WERI-Rb-1 (cell line): ENCODE data around the gene RSF1.
"Not testable (repeated sequence)": the region's sequence is repeated elsewhere in the genome, so short reads cannot be mapped to it uniquely, and the experiment has no call there.

Experiments used
- DNase-seq: peaks from one replicate; pipeline ENCODE4 v3.0.0-alpha.2; 2020
- H3K27ac ChIP-seq: fragments of 250-450 bp; sonication (Bioruptor Pico); 2 replicates; pipeline ENCODE4 v1.5.1; 2020; ENCODE audit warnings: mild to moderate bottlenecking, moderate library complexity
- H3K27me3 ChIP-seq: fragments of 250-450 bp; sonication (Bioruptor Pico); 2 replicates; pipeline ENCODE4 v1.5.1; 2021; ENCODE audit warnings: mild to moderate bottlenecking, low read depth, moderate library complexity; ENCODE audit not compliant: insufficient read depth, severe bottlenecking
- H3K36me3 ChIP-seq: fragments of 250-450 bp; sonication (Bioruptor Pico); 2 replicates; pipeline ENCODE4 v1.5.1; 2020; ENCODE audit warnings: mild to moderate bottlenecking, moderate library complexity
- H3K4me3 ChIP-seq: 2 replicates; pipeline ENCODE4 v1.5.1; 2011; ENCODE audit warnings: low read depth, mild to moderate bottlenecking, control low read depth, low read length
- H3K9me3 ChIP-seq: fragments of 250-450 bp; sonication (Bioruptor Pico); 2 replicates; pipeline ENCODE4 v1.5.1; 2021; ENCODE audit warnings: mild to moderate bottlenecking, moderate library complexity; ENCODE audit not compliant: severe bottlenecking
- TF ChIP-seq, protein P1 (sequence below): IDR thresholded peaks from 2 replicates; pipeline ENCODE4 v1.5.1; 2011; ENCODE audit warnings: low read depth, mild to moderate bottlenecking, control low read depth, inconsistent platforms, low read length

RSF1 gene

DNA sequence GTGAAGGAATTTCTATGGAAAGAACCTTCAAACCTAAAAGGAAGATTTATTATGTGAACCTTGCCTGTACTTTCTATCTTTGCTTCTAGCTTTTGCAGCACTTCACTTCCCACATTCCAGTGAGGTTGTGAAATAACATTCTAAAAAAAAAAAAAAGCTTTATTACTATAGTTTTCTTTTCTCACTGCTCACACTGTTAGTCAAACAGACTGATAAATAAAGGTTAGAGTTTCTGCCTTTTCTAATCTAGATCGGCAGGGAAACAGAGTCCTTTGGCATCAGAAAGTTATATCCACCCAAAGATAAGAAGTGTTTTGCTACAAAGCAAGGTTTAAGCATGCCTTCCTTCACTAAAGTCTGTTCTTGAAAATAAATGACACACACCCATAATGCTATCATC lies 3.3 kb upstream of the RSF1 start:
- TF ChIP-seq, protein P1, sequence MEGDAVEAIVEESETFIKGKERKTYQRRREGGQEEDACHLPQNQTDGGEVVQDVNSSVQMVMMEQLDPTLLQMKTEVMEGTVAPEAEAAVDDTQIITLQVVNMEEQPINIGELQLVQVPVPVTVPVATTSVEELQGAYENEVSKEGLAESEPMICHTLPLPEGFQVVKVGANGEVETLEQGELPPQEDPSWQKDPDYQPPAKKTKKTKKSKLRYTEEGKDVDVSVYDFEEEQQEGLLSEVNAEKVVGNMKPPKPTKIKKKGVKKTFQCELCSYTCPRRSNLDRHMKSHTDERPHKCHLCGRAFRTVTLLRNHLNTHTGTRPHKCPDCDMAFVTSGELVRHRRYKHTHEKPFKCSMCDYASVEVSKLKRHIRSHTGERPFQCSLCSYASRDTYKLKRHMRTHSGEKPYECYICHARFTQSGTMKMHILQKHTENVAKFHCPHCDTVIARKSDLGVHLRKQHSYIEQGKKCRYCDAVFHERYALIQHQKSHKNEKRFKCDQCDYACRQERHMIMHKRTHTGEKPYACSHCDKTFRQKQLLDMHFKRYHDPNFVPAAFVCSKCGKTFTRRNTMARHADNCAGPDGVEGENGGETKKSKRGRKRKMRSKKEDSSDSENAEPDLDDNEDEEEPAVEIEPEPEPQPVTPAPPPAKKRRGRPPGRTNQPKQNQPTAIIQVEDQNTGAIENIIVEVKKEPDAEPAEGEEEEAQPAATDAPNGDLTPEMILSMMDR = no peak
- H3K27ac ChIP-seq = no peak overlapping the region

DNA sequence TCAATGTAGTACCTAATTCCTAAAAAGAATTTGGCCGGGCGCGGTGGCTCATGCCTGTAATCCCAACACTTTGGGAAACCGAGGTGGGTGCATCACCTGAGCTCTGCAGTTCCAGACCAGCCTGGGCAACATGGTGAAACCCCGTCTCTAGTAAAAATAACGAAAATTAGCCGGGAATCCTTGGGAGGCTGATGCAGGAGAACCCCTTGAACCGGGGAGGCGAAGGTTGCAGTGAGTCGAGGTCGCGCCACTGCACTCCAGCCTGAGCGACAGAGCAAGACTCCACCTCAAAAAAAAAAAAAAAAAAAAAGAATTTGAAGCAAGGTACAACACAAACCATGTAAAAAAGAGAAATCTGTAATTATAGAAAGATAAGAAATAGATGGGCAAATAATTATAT lies 1.6 kb upstream of the RSF1 start:
- DNase-seq, H3K27me3 ChIP-seq, H3K27ac ChIP-seq, H3K36me3 ChIP-seq, H3K9me3 ChIP-seq: not testable (repeated sequence)
- peak overlapping the region; percentile 78; the same call in 1 of the 2 replicates for H3K4me3 ChIP-seq

More for the DNA sequence above, 3.3 kb upstream of the RSF1 start:
- Histone ChIP-seq H3K9me3 (no peaks in the 10 kb centered on the region), H3K27me3 (no peaks in the 10 kb centered on the region), H3K36me3 (peaks cover 5% of the 10 kb centered on the region), H3K4me3 (no peak overlapping the region)
- DNase-seq = no peak

DNA sequence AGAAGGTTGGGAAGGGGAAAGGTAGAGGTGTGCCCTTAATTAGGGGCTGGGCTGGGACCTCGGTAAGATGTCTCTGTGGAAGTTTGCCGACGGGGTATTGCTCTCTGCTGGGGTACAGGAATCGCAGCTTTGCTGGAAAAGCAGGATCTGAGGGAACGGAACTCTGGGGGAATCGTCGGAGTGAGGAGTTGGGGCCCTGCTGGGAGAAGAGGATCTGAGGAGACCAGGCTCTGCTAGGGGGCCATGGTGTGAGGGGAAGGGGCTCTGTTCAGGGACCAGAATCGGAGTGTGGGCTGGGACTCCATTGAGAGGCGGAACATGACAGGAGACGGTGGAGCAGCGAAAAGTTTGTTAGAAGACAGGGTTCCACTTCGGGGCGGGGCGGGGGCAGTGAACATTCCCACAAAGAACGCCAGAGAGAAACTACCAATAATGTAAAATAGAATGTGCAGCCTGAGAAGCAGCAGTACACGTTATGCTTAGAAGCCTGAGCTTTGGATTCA lies 878 bp upstream of the RSF1 start:
- Histone ChIP-seq H3K9me3 (no peaks in the 10 kb centered on the region), H3K4me3 (peak overlapping the region; percentile 78), H3K36me3 (peaks cover 5% of the 10 kb centered on the region), H3K27ac (peak overlapping the region; percentile 29), H3K27me3 (no peaks in the 10 kb centered on the region)
- no peak for DNase-seq
- TF ChIP-seq, protein P1 = no peak

DNA sequence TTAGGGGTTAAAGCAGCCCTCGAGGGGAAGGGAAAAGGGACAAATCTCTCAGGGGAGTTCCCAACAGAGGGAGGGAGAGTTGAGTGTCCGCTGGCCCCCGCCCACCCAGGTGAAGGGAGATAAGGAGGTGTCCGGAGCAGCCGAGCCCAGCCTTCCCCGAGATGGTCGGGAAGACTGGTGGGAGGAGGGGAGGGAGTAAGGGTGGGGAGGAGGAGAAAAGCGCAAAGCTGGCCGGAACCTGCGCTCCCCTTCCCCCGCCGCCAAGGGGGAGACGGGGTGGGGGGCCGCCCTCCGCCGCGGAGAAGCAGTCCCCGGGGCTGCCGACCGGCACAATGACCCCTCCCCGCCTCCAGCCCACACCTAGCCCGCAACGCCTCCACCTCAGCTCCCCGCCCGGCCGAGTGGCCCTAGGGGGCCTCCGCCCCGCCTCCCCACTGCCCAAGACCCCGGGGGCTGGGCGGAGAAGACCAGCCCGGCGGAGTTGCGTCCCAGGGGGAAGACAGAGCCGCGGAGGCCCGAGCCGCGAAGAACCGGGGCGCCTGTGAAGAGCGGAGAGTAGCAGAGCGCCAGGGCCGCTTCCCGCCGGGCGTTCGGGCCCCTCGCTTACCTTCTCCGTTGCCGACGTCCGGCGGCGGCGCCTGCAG lies 479 bp downstream of the RSF1 start:
- Histone ChIP-seq H3K27ac (peak overlapping the region; percentile 95), H3K27me3 (no peaks in the 10 kb centered on the region), H3K4me3 (peak overlapping the region; percentile 100), H3K36me3 (peaks cover 5% of the 10 kb centered on the region), H3K9me3 (no peaks in the 10 kb centered on the region)
- peak; percentile 64 for DNase-seq
- TF ChIP-seq, protein P1 = no peak

DNA sequence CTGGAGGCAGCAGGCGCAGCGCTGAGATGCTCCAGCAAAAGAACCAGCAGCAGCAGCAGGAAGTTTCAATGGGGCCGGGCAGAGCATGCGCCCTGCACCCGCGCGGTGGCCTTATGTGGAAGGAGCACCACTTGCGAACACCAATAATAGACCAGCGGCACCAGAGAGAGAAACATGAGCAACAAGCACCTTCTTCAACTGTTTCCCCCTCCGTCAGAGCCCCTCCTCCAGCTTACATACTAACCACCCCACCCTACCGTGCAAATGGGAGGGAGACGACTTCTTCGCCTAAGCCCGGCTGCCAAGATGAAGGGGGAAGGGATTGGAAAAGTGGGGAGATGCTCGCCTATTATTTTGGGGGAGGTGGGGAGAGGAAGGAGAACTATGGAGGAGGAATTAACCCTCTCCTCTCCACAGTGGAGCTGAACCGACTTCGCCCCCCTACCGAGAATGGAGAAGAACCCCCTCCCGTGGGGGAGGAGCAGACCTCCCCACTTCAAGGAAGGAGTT lies 1.1 kb downstream of the RSF1 start:
- Histone ChIP-seq H3K27ac (peak overlapping the region; percentile 95), H3K4me3 (peak overlapping the region; percentile 100), H3K9me3 (no peaks in the 10 kb centered on the region), H3K36me3 (peaks cover 5% of the 10 kb centered on the region), H3K27me3 (no peaks in the 10 kb centered on the region)
- peak; percentile 81 for DNase-seq
- TF ChIP-seq, protein P1 = no peak

DNA sequence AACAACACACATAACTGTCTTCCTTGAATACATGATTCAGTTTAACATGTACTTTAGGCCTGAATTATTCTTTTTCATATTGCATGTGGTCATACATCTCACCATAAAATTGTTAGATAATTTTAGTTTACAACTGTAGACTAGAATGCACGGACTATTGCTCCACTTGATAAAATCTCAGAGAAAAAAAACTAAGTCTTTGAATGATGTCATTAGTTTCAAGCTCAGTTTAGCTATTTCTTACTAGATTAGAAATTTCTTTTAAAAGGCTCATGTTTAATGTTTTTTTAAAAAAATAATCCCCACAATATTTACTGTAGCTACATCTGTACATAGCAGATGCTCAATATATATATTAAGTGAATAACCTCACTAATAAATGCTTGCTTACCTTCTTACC lies 5.1 kb downstream of the RSF1 start:
- Histone ChIP-seq H3K27me3 (no peaks in the 10 kb centered on the region), H3K36me3 (peaks cover 25% of the 10 kb centered on the region), H3K9me3 (no peaks in the 10 kb centered on the region), H3K27ac (no peak overlapping the region), H3K4me3 (no peak overlapping the region)
- TF ChIP-seq, protein P1 = no peak
- no peak for DNase-seq
